Activated CD4-positive, alpha-beta memory T cell treated with anti-CD3 and anti-CD28 coated beads for 36 hours (primary cell): Measurements from ENCODE around the gene FBXO40. TPM values are rescaled to one million over a fixed set of nuclear protein-coding genes. Genes with fewer than 3 reads are reported as not detected.

Experiments
- CTCF ChIA-PET: fragments of 350-600 bp; sonication (Branson Sonifier 250); formaldehyde crosslinking; loops from one replicate; lab custom pipeline; 2021; ENCODE audit warnings: antibody characterized with exemption, inconsistent platforms; lab: Charles Lee
- POLR2A ChIA-PET: fragments of 350-600 bp; sonication (Branson Sonifier 250); formaldehyde crosslinking; loops from one replicate; lab custom pipeline; 2021; ENCODE audit warnings: antibody characterized with exemption; lab: Charles Lee
- DNase-seq: peaks from one replicate; pipeline ENCODE4 v3.0.0-alpha.2; 2020
- H3K27ac Mint-ChIP-seq: one replicate; pipeline ENCODE4 v1.8.0; 2021; ENCODE audit warnings: mixed read lengths
- H3K27me3 Mint-ChIP-seq: one replicate; pipeline ENCODE4 v1.8.0; 2021; ENCODE audit warnings: mixed read lengths
- H3K36me3 Mint-ChIP-seq: one replicate; pipeline ENCODE4 v1.8.0; 2021; ENCODE audit warnings: mixed read lengths
- H3K4me1 Mint-ChIP-seq: one replicate; pipeline ENCODE4 v1.8.0; 2021; ENCODE audit warnings: low read depth, mixed read lengths
- H3K4me3 Mint-ChIP-seq: one replicate; pipeline ENCODE4 v1.8.0; 2021; ENCODE audit warnings: mild to moderate bottlenecking, mixed read lengths
- H3K9me3 Mint-ChIP-seq: one replicate; pipeline ENCODE4 v1.8.0; 2021; ENCODE audit warnings: mixed read lengths
- intact Hi-C: fragments of 100-400 bp; cut with micrococcal nuclease; formaldehyde crosslinking; loops from one replicate; pipeline ENCODE4 v1.15.1; 2023
- total RNA-seq, 2 experiments: library from RNA; stranded (reverse); gene quantifications; one replicate each; pipeline ENCODE4 v1.2.3, GENCODE V29; 2021

The FBXO40 gene, protein sequence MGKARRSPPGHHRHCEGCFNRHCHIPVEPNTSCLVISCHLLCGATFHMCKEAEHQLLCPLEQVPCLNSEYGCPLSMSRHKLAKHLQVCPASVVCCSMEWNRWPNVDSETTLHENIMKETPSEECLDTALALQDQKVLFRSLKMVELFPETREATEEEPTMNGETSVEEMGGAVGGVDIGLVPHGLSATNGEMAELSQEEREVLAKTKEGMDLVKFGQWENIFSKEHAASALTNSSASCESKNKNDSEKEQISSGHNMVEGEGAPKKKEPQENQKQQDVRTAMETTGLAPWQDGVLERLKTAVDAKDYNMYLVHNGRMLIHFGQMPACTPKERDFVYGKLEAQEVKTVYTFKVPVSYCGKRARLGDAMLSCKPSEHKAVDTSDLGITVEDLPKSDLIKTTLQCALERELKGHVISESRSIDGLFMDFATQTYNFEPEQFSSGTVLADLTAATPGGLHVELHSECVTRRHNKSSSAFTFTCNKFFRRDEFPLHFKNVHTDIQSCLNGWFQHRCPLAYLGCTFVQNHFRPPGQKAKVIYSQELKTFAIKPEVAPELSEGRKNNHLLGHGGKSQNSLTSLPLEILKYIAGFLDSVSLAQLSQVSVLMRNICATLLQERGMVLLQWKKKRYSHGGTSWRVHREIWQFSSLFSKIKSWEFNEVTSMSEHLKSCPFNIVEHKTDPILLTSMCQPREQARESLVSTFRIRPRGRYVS
- not detected for total RNA-seq

DNA sequence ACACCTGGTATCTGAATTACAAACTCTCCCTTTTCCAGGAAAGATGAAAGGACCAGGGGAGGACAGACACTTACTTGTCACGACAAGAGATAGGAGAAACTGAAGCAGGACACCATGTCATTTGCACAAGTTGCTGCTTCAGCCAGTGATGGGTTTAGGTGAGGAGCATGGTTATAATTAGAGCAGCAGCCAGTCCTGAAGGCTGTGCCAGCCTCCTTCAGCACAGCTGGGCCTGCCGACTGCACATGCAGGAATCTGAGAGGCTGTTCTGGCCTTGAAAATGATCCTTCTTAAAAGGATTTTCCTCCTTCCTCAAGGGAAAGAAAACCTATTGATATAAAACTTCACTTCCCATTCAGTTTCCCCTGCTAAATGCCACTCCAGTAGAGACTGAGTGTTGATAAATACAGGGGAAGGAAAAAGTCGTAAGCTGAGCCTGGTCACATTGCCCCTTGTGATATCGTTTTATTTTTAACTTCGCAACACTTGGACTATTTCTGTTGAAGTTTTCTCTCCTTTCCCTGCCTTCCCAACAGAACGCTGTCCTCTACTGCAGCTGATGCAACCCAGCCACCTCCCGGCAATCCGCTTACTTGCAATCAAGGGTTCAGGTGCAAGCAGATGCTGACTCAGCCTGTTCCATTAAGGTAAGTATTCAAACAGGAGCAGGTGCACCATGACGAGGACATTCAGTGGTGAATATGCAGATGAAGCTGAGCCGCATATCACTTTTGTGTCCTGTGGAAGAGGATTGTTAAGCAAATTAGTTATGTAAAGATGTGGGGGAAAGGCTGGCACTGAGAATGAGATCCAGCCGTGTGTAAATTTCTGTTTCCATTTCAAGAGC lies at the start of gene FBXO40:
TSS of gene FBXO40 (plus strand) at position 524 of the 847 bp plus-strand sequence. CDS start 27,197 bp downstream, outside the sequence.
- intact Hi-C loops: no loop called here
- H3K4me3 Mint-ChIP-seq: no peak within 1 kb of the TSS
- POLR2A ChIA-PET: no interaction called here
- H3K4me1 Mint-ChIP-seq: no peaks in the 10 kb centered on the region
- H3K27ac Mint-ChIP-seq: no peak within 1 kb of the TSS
- no peaks in the 10 kb centered on the region for H3K27me3 Mint-ChIP-seq
- H3K9me3 Mint-ChIP-seq: no peaks in the 10 kb centered on the region
- no peaks in the 10 kb centered on the region for H3K36me3 Mint-ChIP-seq
- DNase-seq: no peak
- CTCF ChIA-PET: no interaction called here

DNA sequence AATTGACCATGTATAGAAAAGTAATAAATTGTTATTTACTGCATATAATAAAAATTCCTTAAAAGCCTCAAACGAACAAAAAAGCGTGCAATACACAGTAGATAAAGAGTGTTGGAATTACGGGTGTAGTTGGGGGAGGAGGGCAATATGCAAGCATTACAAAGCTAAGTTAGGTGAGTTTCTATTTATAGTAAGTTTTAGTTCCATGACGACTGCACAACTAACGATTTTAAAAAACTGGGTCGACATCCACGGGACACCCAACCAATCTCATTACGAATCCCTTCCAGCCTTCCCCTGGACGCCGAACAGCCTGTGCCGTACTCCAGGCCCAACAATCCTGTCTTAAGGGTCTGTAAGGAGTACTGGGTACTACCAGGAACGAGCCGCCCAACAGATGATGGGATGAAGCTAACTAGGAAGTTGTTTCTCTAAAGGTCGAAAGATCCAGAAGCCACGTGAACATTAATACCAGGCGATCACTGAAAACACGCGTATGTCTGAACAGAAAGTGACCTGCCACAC lies 48.1 kb upstream of the FBXO40 start:
- DNase-seq: no peak
- intact Hi-C loops: loop anchor here (5.0 to 10.0 kb wide), 3 partner anchors 450 to 1482 kb away; partner anchors contain the start of genes PARP14 and SEMA5B

DNA sequence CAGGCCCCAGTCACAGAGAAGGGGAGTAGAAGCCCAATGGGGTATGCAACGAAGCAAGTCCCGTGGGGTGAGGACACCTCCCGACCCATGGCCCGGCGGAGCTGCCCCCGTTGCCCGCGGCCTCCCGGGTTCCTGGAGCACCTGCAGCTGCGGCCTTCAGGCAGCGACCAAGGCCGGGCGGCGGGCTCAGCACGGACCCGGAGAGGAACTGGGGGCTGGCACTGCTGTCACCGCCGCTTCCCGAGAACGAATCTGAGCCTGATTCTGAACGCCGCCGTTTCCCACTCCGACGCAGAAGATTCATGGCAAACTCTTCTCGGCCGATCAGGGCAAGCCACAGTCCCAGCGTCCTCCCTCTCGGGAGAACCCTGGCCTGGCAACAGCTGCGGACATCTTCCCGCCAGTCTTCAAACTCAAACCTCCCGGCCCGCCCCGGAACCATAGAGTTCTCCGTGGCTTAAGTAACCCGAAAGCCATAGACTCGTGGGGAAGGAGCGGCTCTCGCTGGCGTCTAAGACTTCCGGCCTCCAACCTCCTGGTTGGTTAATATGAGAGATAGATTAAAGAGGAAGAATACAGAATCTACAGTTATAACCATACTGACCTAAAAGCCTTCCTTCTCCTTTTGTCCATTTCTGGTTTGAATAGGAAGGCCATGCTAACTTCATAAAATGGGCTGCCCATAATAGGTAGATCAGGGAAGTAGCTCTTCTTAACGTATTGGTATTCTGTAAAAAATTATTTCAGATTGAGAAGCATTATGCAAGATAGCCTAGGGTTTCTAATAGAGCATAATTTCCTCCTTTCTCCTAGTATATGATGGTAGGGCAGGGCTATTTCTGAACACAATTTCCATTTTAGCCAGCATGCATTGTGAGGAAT lies 47.4 kb upstream of the FBXO40 start, which contains the start of gene POLQ:
TSS of gene POLQ (minus strand) at position 415 of the 882 bp plus-strand sequence. CDS start at position 304, 111 bp downstream.
- H3K4me1 Mint-ChIP-seq: peaks cover 6% of the 10 kb centered on the region
- peak within 1 kb of the TSS; percentile 86 for H3K4me3 Mint-ChIP-seq
- CTCF ChIA-PET: interaction anchor here (0.5 to 4.4 kb wide), 13 partner anchors 16 to 1522 kb away, joined by 3 to 28 read pairs (median 6); partner anchors contain the start of genes FAM162A, HCLS1, PDIA5 and SEMA5B
- peak within 1 kb of the TSS; percentile 92 for H3K27ac Mint-ChIP-seq
- DNase-seq: peak; percentile 93
- intact Hi-C loops: loop anchor here (1.0 to 10.0 kb wide), 14 partner anchors 114 to 1481 kb away; partner anchors contain the start of genes EAF2, FAM162A, GOLGB1 and HCLS1
- H3K36me3 Mint-ChIP-seq: peaks cover 23% of the 10 kb centered on the region
- no peaks in the 10 kb centered on the region for H3K27me3 Mint-ChIP-seq
- POLR2A ChIA-PET: interaction anchor here (0.9 to 1.0 kb wide), 2 partner anchors 289 to 1134 kb away, joined by 3 read pairs; partner anchors contain the start of genes EAF2 and IQCB1
- H3K9me3 Mint-ChIP-seq: no peaks in the 10 kb centered on the region

More for the DNA sequence above, 48.1 kb upstream of the FBXO40 start:
- Mint-ChIP-seq H3K4me3 (peak overlapping the region; percentile 86), H3K27ac (peak overlapping the region; percentile 50), H3K27me3 (no peaks in the 10 kb centered on the region), H3K36me3 (peaks cover 24% of the 10 kb centered on the region), H3K4me1 (peaks cover 6% of the 10 kb centered on the region), H3K9me3 (no peaks in the 10 kb centered on the region)
- CTCF ChIA-PET: interaction anchor here (0.5 to 4.4 kb wide), 6 partner anchors 15 to 1483 kb away, joined by 3 to 28 read pairs (median 8); partner anchors contain the start of genes HCLS1 and SEMA5B
- POLR2A ChIA-PET: interaction anchor here (0.6 to 1.0 kb wide), 3 partner anchors 290 to 1135 kb away, joined by 3 read pairs; partner anchors contain the start of genes EAF2 and IQCB1

DNA sequence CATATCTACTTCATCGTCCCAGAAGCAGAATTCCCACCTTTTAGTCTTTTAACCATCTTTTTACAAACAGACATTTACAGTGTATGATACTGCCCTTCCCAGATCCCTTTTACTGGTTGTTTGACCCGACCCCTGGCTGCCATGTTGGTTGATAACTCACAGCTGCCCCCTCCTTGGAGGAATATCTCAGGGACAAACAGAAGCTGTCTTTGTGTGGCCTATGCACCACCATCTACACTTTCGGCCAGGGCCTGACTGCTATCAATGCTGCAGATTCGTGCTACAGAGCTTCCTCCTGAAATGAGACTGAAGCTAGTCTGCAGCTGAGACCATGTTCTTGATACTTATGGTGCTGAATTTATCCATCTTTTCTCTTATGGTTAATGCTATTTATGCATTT lies 40.8 kb upstream of the FBXO40 start:
- DNase-seq: no peak
- peaks cover 4% of the 10 kb centered on the region for H3K27me3 Mint-ChIP-seq
- H3K4me3 Mint-ChIP-seq: no peak overlapping the region
- H3K9me3 Mint-ChIP-seq: no peaks in the 10 kb centered on the region
- POLR2A ChIA-PET: no interaction called here
- H3K36me3 Mint-ChIP-seq: no peaks in the 10 kb centered on the region
- H3K27ac Mint-ChIP-seq: no peak overlapping the region
- no peaks in the 10 kb centered on the region for H3K4me1 Mint-ChIP-seq
- CTCF ChIA-PET: interaction anchor here (0.6 kb wide), 2 partner anchors 1458 to 1809 kb away, joined by 3 read pairs; no protein-coding TSS in a partner anchor
- intact Hi-C loops: no loop called here

DNA sequence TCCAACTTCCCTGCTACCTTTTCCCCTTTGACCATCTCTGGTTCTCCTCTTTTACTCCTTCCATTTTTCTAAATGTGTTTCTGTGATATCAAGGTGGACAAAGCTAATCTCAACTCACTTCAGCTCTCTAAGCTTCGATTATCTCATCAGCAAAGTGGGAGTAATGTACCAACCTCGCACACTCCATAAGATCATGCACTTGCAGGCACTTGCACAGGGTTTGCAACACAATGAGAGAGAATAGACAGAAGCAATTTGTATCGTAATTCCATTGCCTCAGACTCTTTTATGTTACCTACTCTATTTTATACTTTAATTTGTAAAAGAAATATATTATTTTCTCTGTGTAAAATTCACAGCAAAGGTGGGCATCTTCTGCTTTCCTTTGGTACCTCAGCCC lies 40.4 kb upstream of the FBXO40 start:
- H3K4me3 Mint-ChIP-seq: no peak overlapping the region
- no peak overlapping the region for H3K27ac Mint-ChIP-seq
- no peak for DNase-seq
- CTCF ChIA-PET: interaction anchor here (0.6 kb wide), 2 partner anchors 1458 to 1810 kb away, joined by 3 read pairs; no protein-coding TSS in a partner anchor
- H3K9me3 Mint-ChIP-seq: no peaks in the 10 kb centered on the region
- H3K36me3 Mint-ChIP-seq: no peaks in the 10 kb centered on the region
- H3K27me3 Mint-ChIP-seq: peaks cover 4% of the 10 kb centered on the region
- intact Hi-C loops: no loop called here
- POLR2A ChIA-PET: no interaction called here
- no peaks in the 10 kb centered on the region for H3K4me1 Mint-ChIP-seq

DNA sequence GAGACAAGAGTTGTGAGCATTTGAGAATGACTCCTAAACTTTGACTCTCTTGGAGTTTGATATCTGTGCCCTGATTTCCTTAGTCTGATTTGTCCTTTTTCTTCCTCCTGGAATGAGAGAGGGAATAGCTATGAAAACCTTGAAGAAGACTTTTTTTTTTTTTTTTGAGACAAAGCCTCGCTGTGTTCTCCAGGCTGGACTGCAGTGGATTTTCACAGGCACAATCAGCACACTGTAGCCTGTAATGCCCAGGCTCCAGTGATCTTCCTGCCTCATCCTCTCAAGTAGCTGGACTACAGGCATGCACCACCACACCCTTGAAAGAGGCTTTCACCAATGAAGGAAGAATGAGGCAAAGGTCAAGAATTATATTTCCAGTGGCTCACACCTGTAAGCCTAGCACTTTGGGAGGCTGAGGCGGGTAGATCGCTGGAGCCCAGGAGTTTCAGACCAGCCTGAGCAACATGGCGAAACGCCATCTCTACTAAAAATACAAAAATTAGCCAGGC lies 35.7 kb upstream of the FBXO40 start:
- intact Hi-C loops: no loop called here
- no peak for DNase-seq
- Mint-ChIP-seq H3K4me1 (no peaks in the 10 kb centered on the region), H3K36me3 (no peaks in the 10 kb centered on the region), H3K9me3 (no peaks in the 10 kb centered on the region), H3K4me3 (no peak overlapping the region), H3K27ac (no peak overlapping the region), H3K27me3 (peaks cover 9% of the 10 kb centered on the region)
- CTCF ChIA-PET: no interaction called here
- POLR2A ChIA-PET: interaction anchor here (0.7 kb wide), 1 partner anchor 24 kb away, joined by 3 read pairs; no protein-coding TSS in a partner anchor

DNA sequence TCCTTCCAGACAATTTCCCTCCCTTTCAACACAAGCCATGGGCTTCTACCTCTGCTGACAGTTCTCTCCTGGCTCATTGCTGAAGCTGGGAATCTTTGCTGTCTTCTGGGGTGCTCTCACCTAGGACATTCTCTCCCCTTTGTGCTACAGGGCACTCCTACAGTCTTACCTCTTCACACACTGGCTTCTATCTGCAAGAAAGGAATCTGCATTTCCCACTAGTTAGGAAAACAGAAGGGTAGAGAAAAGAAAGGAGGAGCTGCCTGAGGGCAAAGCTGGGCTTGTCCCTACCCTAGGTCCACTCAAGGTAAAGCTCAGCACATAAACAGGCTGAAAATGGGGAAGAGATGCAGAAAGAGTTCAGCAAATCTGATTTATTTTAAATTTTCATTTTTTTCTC lies 31.0 kb upstream of the FBXO40 start:
- intact Hi-C loops: no loop called here
- no peak for DNase-seq
- H3K27me3 Mint-ChIP-seq: peaks cover 5% of the 10 kb centered on the region
- H3K36me3 Mint-ChIP-seq: no peaks in the 10 kb centered on the region
- no peak overlapping the region for H3K4me3 Mint-ChIP-seq
- H3K27ac Mint-ChIP-seq: no peak overlapping the region
- no peaks in the 10 kb centered on the region for H3K9me3 Mint-ChIP-seq
- CTCF ChIA-PET: interaction anchor here (0.7 kb wide), 1 partner anchor 16 kb away, joined by 3 read pairs; the partner anchor contains the start of gene POLQ
- POLR2A ChIA-PET: no interaction called here
- no peaks in the 10 kb centered on the region for H3K4me1 Mint-ChIP-seq

DNA sequence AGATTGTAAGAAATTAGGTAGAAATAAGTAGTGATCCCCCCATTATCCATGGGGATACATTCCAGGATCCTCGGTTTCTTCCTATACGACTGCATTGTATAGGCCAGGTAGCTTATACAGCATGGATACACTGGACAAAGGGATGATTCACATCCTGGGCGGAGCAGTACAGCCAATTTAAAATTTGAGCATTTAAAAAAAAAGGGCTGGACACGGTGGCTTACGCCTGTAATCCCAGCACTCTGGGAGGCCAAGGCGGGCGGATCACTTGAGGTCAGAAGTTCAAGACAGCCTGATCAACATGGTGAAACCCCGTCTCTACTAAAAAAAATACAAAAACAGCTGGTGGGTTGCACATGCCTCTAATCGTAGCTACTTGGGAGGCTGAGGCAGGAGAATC lies 26.4 kb upstream of the FBXO40 start:
- POLR2A ChIA-PET: no interaction called here

DNA sequence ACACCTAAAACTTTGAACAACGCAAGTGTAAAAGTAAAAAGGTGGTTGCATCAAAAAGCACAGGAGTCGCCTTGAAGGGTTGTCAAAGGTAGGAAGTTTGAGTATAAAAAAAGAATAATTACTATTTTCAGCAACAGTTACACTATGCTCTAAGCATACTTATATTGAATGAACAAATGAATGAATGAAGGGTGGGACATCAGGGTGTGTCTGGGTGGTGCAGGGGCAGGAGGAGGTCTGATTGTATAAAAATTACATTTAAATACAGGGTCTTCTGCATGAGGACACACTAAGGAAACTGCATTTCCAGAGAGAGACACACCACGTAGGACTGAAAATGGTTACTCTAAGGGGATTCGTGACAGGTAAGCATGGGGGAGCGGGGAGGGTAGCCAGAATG lies 25.5 kb upstream of the FBXO40 start, which contains the start of gene ARGFX:
TSS of gene ARGFX (plus strand) at position 301 of the 400 bp plus-strand sequence. CDS start 2,765 bp downstream, outside the sequence.
- intact Hi-C loops: no loop called here
- Mint-ChIP-seq H3K4me1 (no peaks in the 10 kb centered on the region), H3K27me3 (no peaks in the 10 kb centered on the region), H3K36me3 (no peaks in the 10 kb centered on the region), H3K9me3 (no peaks in the 10 kb centered on the region), H3K27ac (no peak within 1 kb of the TSS), H3K4me3 (no peak within 1 kb of the TSS)
- ChIA-PET POLR2A (no interaction called here), CTCF (no interaction called here)
- no peak for DNase-seq

More for the DNA sequence above, 26.4 kb upstream of the FBXO40 start:
- H3K27me3 Mint-ChIP-seq: peaks cover 3% of the 10 kb centered on the region
- intact Hi-C loops: no loop called here
- CTCF ChIA-PET: no interaction called here
- no peak overlapping the region for H3K4me3 Mint-ChIP-seq
- no peaks in the 10 kb centered on the region for H3K4me1 Mint-ChIP-seq
- DNase-seq: no peak
- no peaks in the 10 kb centered on the region for H3K9me3 Mint-ChIP-seq
- H3K36me3 Mint-ChIP-seq: no peaks in the 10 kb centered on the region
- no peak overlapping the region for H3K27ac Mint-ChIP-seq

DNA sequence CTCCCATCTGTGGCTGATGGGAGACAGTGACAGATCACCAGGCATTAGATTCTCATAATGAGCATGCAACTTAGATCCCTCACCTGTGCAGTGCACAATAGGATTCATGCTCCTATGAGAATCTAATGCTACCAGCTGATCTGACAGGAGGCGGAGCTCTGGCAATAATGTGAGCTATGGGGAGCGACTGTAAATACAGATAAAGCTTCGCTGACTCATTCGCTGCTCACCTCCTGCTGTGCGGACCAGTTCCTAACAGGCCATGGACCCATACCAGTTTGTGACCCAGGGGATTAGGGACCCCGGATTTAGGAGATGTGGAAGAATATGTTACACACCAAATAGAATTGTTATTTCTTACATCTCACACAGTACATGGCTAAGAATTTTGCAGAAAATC lies 18.7 kb upstream of the FBXO40 start:
- H3K4me1 Mint-ChIP-seq: no peaks in the 10 kb centered on the region
- intact Hi-C loops: no loop called here
- no peaks in the 10 kb centered on the region for H3K9me3 Mint-ChIP-seq
- ChIA-PET POLR2A (no interaction called here), CTCF (no interaction called here)
- H3K4me3 Mint-ChIP-seq: no peak overlapping the region
- no peaks in the 10 kb centered on the region for H3K27me3 Mint-ChIP-seq
- no peak for DNase-seq
- no peak overlapping the region for H3K27ac Mint-ChIP-seq
- no peaks in the 10 kb centered on the region for H3K36me3 Mint-ChIP-seq
